ENCODE measurements around the gene ASAP2. TPM values are rescaled to one million over a fixed set of nuclear protein-coding genes. Genes with fewer than 3 reads are reported as not detected.

The ASAP2 gene
- polyA plus RNA-seq, 3 donors: 0.08 to 1.1 (median 0.20) TPM

- Mint-ChIP-seq H3K4me1 (no peaks in the 10 kb centered on the region), H3K36me3 (peaks cover 0 to 8% of the 10 kb centered on the region in 2 donors), H3K27me3 (ENCODE audit: low read depth in 3 of 3) (peaks cover 0 to 4% (median 2%) of the 10 kb centered on the region in 3 donors), H3K4me3 (no peak overlapping the region), H3K27ac (no peak overlapping the region), H3K9me3 (no peaks in the 10 kb centered on the region)
- Histone ChIP-seq H3K4me2 (replicated peaks; ENCODE audit: extremely low read depth, low read length, poor library complexity, severe bottlenecking) (no peak overlapping the region), H3K27ac (ENCODE audit: low read depth in 1 of 2, low read length in 2 of 2) (no peak overlapping the region), H3K4me3 (replicated peaks in 1 of 3; ENCODE audit: low read depth in 2 of 3, low read length in 3 of 3) (no peak overlapping the region), H3K79me2 (ENCODE audit: insufficient read depth, low read length) (no peaks in the 10 kb centered on the region), H3K27me3 (ENCODE audit: control insufficient read depth in 2 of 2, insufficient read depth in 2 of 2, low read length in 2 of 2) (no peaks in the 10 kb centered on the region), H2AFZ (ENCODE audit: insufficient read depth, low read depth, low read length, poor library complexity, severe bottlenecking) (no peak overlapping the region), H3K4me1 (ENCODE audit: control insufficient read depth in 1 of 2, insufficient read depth in 2 of 2, low read length in 2 of 2) (no peaks in the 10 kb centered on the region), H3K9ac (ENCODE audit: insufficient read depth, low read length, poor library complexity, severe bottlenecking) (no peak overlapping the region), H3K9me3 (replicated peaks in 1 of 2; ENCODE audit: control insufficient read depth in 1 of 2, insufficient read depth in 1 of 2, low read length in 2 of 2) (no peaks in the 10 kb centered on the region), H4K20me1 (ENCODE audit: insufficient read depth, low read length) (no peaks in the 10 kb centered on the region), H3K36me3 (replicated peaks in 1 of 2; ENCODE audit: control insufficient read depth in 1 of 2, insufficient read depth in 2 of 2, low read length in 2 of 2) (no peaks in the 10 kb centered on the region)
- 99% methylated on average over 7 of the region's 8 CpGs for WGBS (ENCODE audit: insufficient coverage)
- no peak for DNase-seq
- intact Hi-C loops (cut with micrococcal nuclease): no loop called here
- TF ChIP-seq CTCF (IDR thresholded peaks at IDR 0.05): no peak
These were observed 158.9 kb downstream of the ASAP2 start for GRCh38 chr2:9365498-9366019.

GRCh38 chr2:9366026-9366425 is 159.4 kb downstream of the ASAP2 start:
- Mint-ChIP-seq H3K9me3 (no peaks in the 10 kb centered on the region), H3K27ac (no peak overlapping the region), H3K4me3 (no peak overlapping the region), H3K36me3 (peaks cover 0 to 8% of the 10 kb centered on the region in 2 donors), H3K27me3 (ENCODE audit: low read depth in 3 of 3) (peaks cover 0 to 4% (median 2%) of the 10 kb centered on the region in 3 donors), H3K4me1 (no peaks in the 10 kb centered on the region)
- Histone ChIP-seq H3K9me3 (replicated peaks in 1 of 2; ENCODE audit: control insufficient read depth in 1 of 2, insufficient read depth in 1 of 2, low read length in 2 of 2) (no peaks in the 10 kb centered on the region), H3K4me2 (replicated peaks; ENCODE audit: extremely low read depth, low read length, poor library complexity, severe bottlenecking) (no peak overlapping the region), H3K4me3 (replicated peaks in 1 of 3; ENCODE audit: low read depth in 2 of 3, low read length in 3 of 3) (no peak overlapping the region), H3K27me3 (ENCODE audit: control insufficient read depth in 2 of 2, insufficient read depth in 2 of 2, low read length in 2 of 2) (no peaks in the 10 kb centered on the region), H3K79me2 (ENCODE audit: insufficient read depth, low read length) (no peaks in the 10 kb centered on the region), H3K9ac (ENCODE audit: insufficient read depth, low read length, poor library complexity, severe bottlenecking) (no peak overlapping the region), H2AFZ (ENCODE audit: insufficient read depth, low read depth, low read length, poor library complexity, severe bottlenecking) (no peak overlapping the region), H3K4me1 (ENCODE audit: control insufficient read depth in 1 of 2, insufficient read depth in 2 of 2, low read length in 2 of 2) (no peaks in the 10 kb centered on the region), H4K20me1 (ENCODE audit: insufficient read depth, low read length) (no peaks in the 10 kb centered on the region), H3K36me3 (replicated peaks in 1 of 2; ENCODE audit: control insufficient read depth in 1 of 2, insufficient read depth in 2 of 2, low read length in 2 of 2) (no peaks in the 10 kb centered on the region), H3K27ac (ENCODE audit: low read depth in 1 of 2, low read length in 2 of 2) (no peak overlapping the region)
- no peak for TF ChIP-seq CTCF (IDR thresholded peaks at IDR 0.05)
- DNase-seq: no peak
- intact Hi-C loops (cut with micrococcal nuclease): no loop called here
- 94% methylated on average over 5 of the region's 6 CpGs for WGBS (ENCODE audit: insufficient coverage)

Data from CD14-positive monocyte (primary cell).